Endodermal cell (in vitro differentiated cells): ENCODE measurements around the gene COX20. TPM values are rescaled to one million over a fixed set of nuclear protein-coding genes. Genes with fewer than 3 reads are reported as not detected.

Experiments used
- DNase-seq: peaks from one replicate; pipeline ENCODE4 v3.0.0-alpha.2; 2017
- H3K27ac ChIP-seq: 2 replicates; pipeline ENCODE4 v1.5.1; 2013; ENCODE audit warnings: mild to moderate bottlenecking, low read depth, low read length, moderate library complexity
- H3K27me3 ChIP-seq: 2 replicates; pipeline ENCODE4 v1.6.1; 2013; ENCODE audit warnings: mild to moderate bottlenecking, low read length, moderate library complexity; ENCODE audit not compliant: insufficient read depth, control insufficient read depth, poor library complexity, severe bottlenecking
- H3K36me3 ChIP-seq: 2 replicates; pipeline ENCODE4 v1.7.0; 2013; ENCODE audit warnings: mild to moderate bottlenecking, low read length, moderate library complexity; ENCODE audit not compliant: control insufficient read depth, insufficient read depth
- H3K4me1 ChIP-seq: one replicate; pipeline ENCODE4 v1.7.0; 2013; ENCODE audit warnings: low read length; ENCODE audit not compliant: control insufficient read depth, insufficient read depth
- H3K4me3 ChIP-seq: 2 replicates; pipeline ENCODE4 v1.5.1; 2013; ENCODE audit warnings: mild to moderate bottlenecking, low read length, moderate library complexity
- H3K9ac ChIP-seq: 2 replicates; pipeline ENCODE4 v1.6.1; 2013; ENCODE audit warnings: mild to moderate bottlenecking, low read length, moderate library complexity; ENCODE audit not compliant: poor library complexity, severe bottlenecking; ENCODE audit errors: extremely low read depth
- H3K9me3 ChIP-seq: 2 replicates; pipeline ENCODE4 v1.6.1; 2013; ENCODE audit warnings: mild to moderate bottlenecking, low read length, moderate library complexity; ENCODE audit not compliant: control insufficient read depth
- H3K27ac Mint-ChIP-seq: 2 replicates; pipeline ENCODE4 v1.8.0; 2020; ENCODE audit warnings: mixed read lengths
- H3K27me3 Mint-ChIP-seq: 2 replicates; pipeline ENCODE4 v1.8.0; 2021; ENCODE audit warnings: mild to moderate bottlenecking, mixed read lengths; ENCODE audit not compliant: insufficient read depth
- H3K36me3 Mint-ChIP-seq: 2 replicates; pipeline ENCODE4 v1.8.0; 2020; ENCODE audit warnings: low read depth, mixed read lengths
- H3K4me1 Mint-ChIP-seq: 2 replicates; pipeline ENCODE4 v1.8.0; 2020; ENCODE audit warnings: mixed read lengths
- H3K4me3 Mint-ChIP-seq: 2 replicates; pipeline ENCODE4 v1.8.0; 2020; ENCODE audit warnings: mild to moderate bottlenecking, moderate library complexity, mixed read lengths
- H3K9me3 Mint-ChIP-seq: 2 replicates; pipeline ENCODE4 v1.8.0; 2020; ENCODE audit warnings: mild to moderate bottlenecking, mixed read lengths
- CTCF ChIP-seq: fragments of 200-600 bp; sonication (generic); conservative IDR thresholded peaks from 2 replicates; pipeline ENCODE4 v1.5.0; 2021; ENCODE audit warnings: antibody characterized with exemption, mild to moderate bottlenecking
- WGBS, 2 experiments: methylation state at CpG; one replicate each; pipeline versions ENCODE4 v1.1.5 to v1.1.7; 2013; ENCODE audit warnings: missing lambda C conversion rate in 2 of 2, mixed read lengths in 1 of 2; ENCODE audit not compliant: insufficient coverage in 1 of 2, insufficient read length in 1 of 2; 5-methylcytosine and 5-hydroxymethylcytosine counted together
- total RNA-seq, 2 donors: library from RNA; stranded (reverse); fragmentation: NEBNext Ultra II Directional in 1 of 2; extraction: Animal tissue kit (Norgen Biotek cat#: 25700) in 1 of 2; gene quantifications; 2 replicates in 1 of 2; 3 replicates in 1 of 2; pipeline ENCODE4 v1.2.1, GENCODE V29; 2021

The COX20 gene
- total RNA-seq, 2 donors from 2014 or later, result 19.5 to 23.4 TPM

- peak overlapping the region; percentile 90 for H3K9ac ChIP-seq
- Mint-ChIP-seq H3K27ac (peak overlapping the region; percentile 100), H3K36me3 (peaks cover 15% of the 10 kb centered on the region), H3K4me1 (peaks cover 22% of the 10 kb centered on the region), H3K9me3 (no peaks in the 10 kb centered on the region), H3K27me3 (no peaks in the 10 kb centered on the region), H3K4me3 (peak overlapping the region; percentile 79)
- peaks cover 22% of the 10 kb centered on the region for H3K36me3 ChIP-seq
- no peaks in the 10 kb centered on the region for H3K4me1 ChIP-seq
- 3 to 12% methylated on average over 21 to 49 of the region's 49 CpGs for WGBS, 2 experiments
- H3K9me3 ChIP-seq, result no peaks in the 10 kb centered on the region
- H3K27ac ChIP-seq, result peak overlapping the region; percentile 100
- peak overlapping the region; percentile 92 for H3K4me3 ChIP-seq
- no peak for TF ChIP-seq CTCF
- DNase-seq, result peak; percentile 96
- H3K27me3 ChIP-seq, result no peaks in the 10 kb centered on the region
These were observed 749 bp upstream of the COX20 start for GRCh38 chr1:244834543-244835275.

- Histone ChIP-seq H3K27ac (peak overlapping the region; percentile 100), H3K4me3 (peak overlapping the region; percentile 92), H3K27me3 (no peaks in the 10 kb centered on the region), H3K9ac (peak overlapping the region; percentile 90), H3K9me3 (no peaks in the 10 kb centered on the region), H3K36me3 (peaks cover 36% of the 10 kb centered on the region), H3K4me1 (no peaks in the 10 kb centered on the region)
- peak overlapping the region; percentile 79 for H3K4me3 Mint-ChIP-seq
- no peaks in the 10 kb centered on the region for H3K27me3 Mint-ChIP-seq
- no peak for TF ChIP-seq CTCF
- no peaks in the 10 kb centered on the region for H3K9me3 Mint-ChIP-seq
- WGBS, 2 experiments, result 4 to 5% methylated on average over 4 to 7 of the region's 7 CpGs
- peaks cover 22% of the 10 kb centered on the region for H3K4me1 Mint-ChIP-seq
- peaks cover 27% of the 10 kb centered on the region for H3K36me3 Mint-ChIP-seq
- peak overlapping the region; percentile 95 for H3K27ac Mint-ChIP-seq
- DNase-seq, result peak; percentile 63
These were observed 670 bp downstream of the COX20 start for GRCh38 chr1:244836135-244836521.

- peak overlapping the region; percentile 90 for H3K9ac ChIP-seq
- no peak for DNase-seq
- Mint-ChIP-seq H3K9me3 (no peaks in the 10 kb centered on the region), H3K36me3 (peaks cover 31% of the 10 kb centered on the region), H3K4me1 (peaks cover 22% of the 10 kb centered on the region), H3K27me3 (no peaks in the 10 kb centered on the region), H3K4me3 (peak overlapping the region; percentile 79), H3K27ac (peak overlapping the region; percentile 95)
- peak overlapping the region; percentile 92 for H3K4me3 ChIP-seq
- peaks cover 41% of the 10 kb centered on the region for H3K36me3 ChIP-seq
- 32 to 43% methylated on average over 1 to 2 of the region's 3 CpGs for WGBS, 2 experiments
- no peaks in the 10 kb centered on the region for H3K4me1 ChIP-seq
- no peak for TF ChIP-seq CTCF
- peak overlapping the region; percentile 100 for H3K27ac ChIP-seq
- no peaks in the 10 kb centered on the region for H3K27me3 ChIP-seq
- no peaks in the 10 kb centered on the region for H3K9me3 ChIP-seq
These were observed 1.1 kb downstream of the COX20 start for GRCh38 chr1:244836584-244836983.
